K562 (cell line): Measurements from ENCODE around the gene CCDC106. TPM values are rescaled to one million over a fixed set of nuclear protein-coding genes. Genes with fewer than 3 reads are reported as not detected.

Source experiments
- CBX1 ChIP-seq: sonication (generic); IDR thresholded peaks from 2 replicates; pipeline ENCODE4 v1.6.1; 2016; ENCODE audit warnings: antibody characterized with exemption, low read depth, mild to moderate bottlenecking
- EWSR1 ChIP-seq: fragments of 450-650 bp; IDR thresholded peaks from 2 replicates; pipeline ENCODE4 v1.6.1; 2018; ENCODE audit warnings: borderline replicate concordance, mild to moderate bottlenecking, low read depth, moderate library complexity; ENCODE audit not compliant: partially characterized antibody
- FIP1L1 ChIP-seq: fragments of 200-400 bp; formaldehyde crosslinking; IDR thresholded peaks from 2 replicates; pipeline ENCODE4 v1.6.1; 2018; ENCODE audit warnings: mild to moderate bottlenecking, low read depth, low read length; ENCODE audit not compliant: poor library complexity, severe bottlenecking
- PRMT5 ChIP-seq: sonication (generic); formaldehyde crosslinking; IDR thresholded peaks from 2 replicates; pipeline ENCODE4 v1.5.0; 2020; ENCODE audit warnings: missing genetic modification reagents
- PTTG1 ChIP-seq: fragments of 450-650 bp; IDR thresholded peaks from 2 replicates; pipeline ENCODE4 v1.6.1; 2016; ENCODE audit warnings: low read depth, mild to moderate bottlenecking, missing genetic modification characterization, missing compliant biosample characterization
- RFX5 ChIP-seq: IDR thresholded peaks from 2 replicates; pipeline ENCODE4 v1.6.1; 2011; ENCODE audit warnings: low read depth, mild to moderate bottlenecking, improper control_type of control experiment, low read length
- RNF2 ChIP-seq: sonication (generic); IDR thresholded peaks from 2 replicates; pipeline ENCODE4 v1.6.1; 2016
- SP2 ChIP-seq: IDR thresholded peaks from 2 replicates; pipeline ENCODE4 v1.6.1; 2011; ENCODE audit warnings: mild to moderate bottlenecking, low read depth, low read length, moderate library complexity; ENCODE audit not compliant: poor library complexity, severe bottlenecking; ENCODE audit errors: extremely low read depth
- ZFPM2 ChIP-seq: fragments of 250-450 bp; sonication (Bioruptor Pico); IDR thresholded peaks from 2 replicates; pipeline ENCODE4 v1.5.1; 2022; ENCODE audit warnings: mild to moderate bottlenecking
- ZNF224 ChIP-seq: sonication (generic); formaldehyde crosslinking; IDR thresholded peaks from 2 replicates; pipeline ENCODE4 v1.8.0; 2022; ENCODE audit warnings: mild to moderate bottlenecking, missing genetic modification reagents
- ZNF668 ChIP-seq: fragments of 250-450 bp; sonication (Bioruptor Pico); IDR thresholded peaks from 2 replicates; pipeline ENCODE4 v1.8.0; 2022; ENCODE audit warnings: mild to moderate bottlenecking, inconsistent platforms
- polyA plus RNA-seq, 8 experiments: library from polyadenylated mRNA; depleted of rRNA in 4 of 8; stranded (reverse) in 5 of 8; unstranded in 3 of 8; fragments of >200 nt; fragmentation: Nextera tagmentation in 2 of 8; fragmentation: Illumina TruSeq in 1 of 8; extraction: Ambion mirVana in 2 of 8; extraction: Trizol in 1 of 8; gene quantifications; 2 replicates each; pipeline versions ENCODE4 v1.2.1 to v1.2.3, GENCODE V29; 2011 to 2014; ENCODE audit warnings: inconsistent platforms in 1 of 8, missing spikeins in 1 of 8
- total RNA-seq, 7 experiments: library from RNA; depleted of rRNA in 6 of 7; stranded (reverse); fragments of >200 nt in 6 of 7; fragmentation: Illumina TruSeq in 2 of 7; extraction: Trizol in 2 of 7; gene quantifications; 2 replicates each; pipeline versions ENCODE4 v1.2.1 to v1.2.3, GENCODE V29; 2011 to 2021; ENCODE audit warnings: low replicate concordance in 1 of 7
- TF ChIP-seq, protein P1 (sequence below), 2 experiments: IDR thresholded peaks in 1 of 2; conservative IDR thresholded peaks in 1 of 2; 2 replicates each; pipeline ENCODE4 v1.6.1; 2016; ENCODE audit warnings: low read depth in 2 of 2, mild to moderate bottlenecking in 1 of 2, missing compliant biosample characterization in 1 of 2, missing genetic modification characterization in 1 of 2, moderate library complexity in 1 of 2
- TF ChIP-seq, protein P2 (sequence below): fragments of 250-450 bp; sonication (Bioruptor Pico); IDR thresholded peaks from 2 replicates; pipeline ENCODE4 v1.5.0; 2020; ENCODE audit warnings: mild to moderate bottlenecking, borderline replicate concordance
- TF ChIP-seq, protein P3 (sequence below): sonication (generic); formaldehyde crosslinking; IDR thresholded peaks from 2 replicates; pipeline ENCODE4 v1.9.0; 2022; ENCODE audit warnings: mild to moderate bottlenecking, missing genetic modification reagents
- TF ChIP-seq, protein P4 (sequence below), 2 experiments: fragments of 450-650 bp; IDR thresholded peaks; 2 replicates each; pipeline ENCODE4 v1.6.1; 2016
- TF ChIP-seq, protein P5 (sequence below): fragments of 450-650 bp; formaldehyde crosslinking; conservative IDR thresholded peaks from 2 replicates; pipeline ENCODE4 v1.4.0; 2022; ENCODE audit warnings: mild to moderate bottlenecking, missing genetic modification characterization
- TF ChIP-seq, protein P6 (sequence below): fragments of 450-650 bp; IDR thresholded peaks from 2 replicates; pipeline ENCODE4 v1.6.1; 2014; ENCODE audit warnings: low read depth, mild to moderate bottlenecking, moderate library complexity, borderline replicate concordance

Gene CCDC106
- total and polyA plus RNA-seq, 9 of the 15 experiments (the other 6 are each of a cell fraction or from before 2014, with no cell fraction given), result 0.10 to 27.5 (median 15.0) TPM; not detected in 1

DNA sequence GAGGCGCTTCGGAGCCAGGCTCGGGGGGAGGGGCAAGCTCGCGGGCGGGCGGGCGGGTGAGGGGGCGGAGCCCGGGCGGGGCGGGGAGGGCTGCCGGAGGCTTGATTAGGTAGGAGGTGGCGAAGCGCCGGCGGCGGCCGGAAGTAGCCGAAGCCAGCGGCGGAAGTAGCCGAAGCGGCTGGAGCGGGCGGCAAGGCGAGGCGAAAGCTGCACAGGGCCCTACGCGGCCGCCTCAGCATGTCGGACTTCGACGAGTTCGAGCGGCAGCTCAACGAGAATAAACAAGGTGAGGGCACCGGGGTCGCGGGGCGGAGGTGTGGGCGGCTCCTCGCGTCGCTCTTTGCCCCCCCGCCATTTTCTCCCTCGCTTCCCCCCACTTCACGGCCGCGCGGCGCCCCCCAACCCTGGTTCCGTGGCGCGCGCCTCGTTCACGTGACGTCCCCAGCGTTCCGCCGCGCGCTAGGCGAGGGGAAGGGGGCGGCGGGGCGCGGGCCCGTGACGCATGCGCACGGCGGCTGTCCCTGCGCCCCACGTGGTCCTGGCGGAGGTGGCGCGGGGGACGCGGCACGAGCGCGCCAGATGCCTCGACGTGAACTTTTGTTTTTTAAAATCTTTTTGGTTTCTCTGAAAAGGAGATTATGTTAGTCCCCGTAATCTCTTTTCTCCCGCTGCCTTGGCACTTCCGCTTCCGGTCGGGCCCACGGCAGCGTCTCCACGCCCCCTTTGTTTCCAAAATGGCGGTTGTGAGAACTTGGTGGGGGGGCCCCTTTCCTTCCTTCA lies 7.0 kb downstream of the CCDC106 start, which contains the start of gene U2AF2 (continued):
- TF ChIP-seq, protein P1, sequence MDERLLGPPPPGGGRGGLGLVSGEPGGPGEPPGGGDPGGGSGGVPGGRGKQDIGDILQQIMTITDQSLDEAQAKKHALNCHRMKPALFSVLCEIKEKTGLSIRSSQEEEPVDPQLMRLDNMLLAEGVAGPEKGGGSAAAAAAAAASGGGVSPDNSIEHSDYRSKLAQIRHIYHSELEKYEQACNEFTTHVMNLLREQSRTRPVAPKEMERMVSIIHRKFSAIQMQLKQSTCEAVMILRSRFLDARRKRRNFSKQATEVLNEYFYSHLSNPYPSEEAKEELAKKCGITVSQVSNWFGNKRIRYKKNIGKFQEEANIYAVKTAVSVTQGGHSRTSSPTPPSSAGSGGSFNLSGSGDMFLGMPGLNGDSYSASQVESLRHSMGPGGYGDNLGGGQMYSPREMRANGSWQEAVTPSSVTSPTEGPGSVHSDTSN (CRISPR knock-in tag; IDR thresholded peaks at IDR 0.05; ENCODE audit: low read depth), result no peak
- TF ChIP-seq, protein P1 (tag; conservative IDR thresholded peaks at IDR 0.05; ENCODE audit: low read depth), result no peak
- TF ChIP-seq, protein P2, sequence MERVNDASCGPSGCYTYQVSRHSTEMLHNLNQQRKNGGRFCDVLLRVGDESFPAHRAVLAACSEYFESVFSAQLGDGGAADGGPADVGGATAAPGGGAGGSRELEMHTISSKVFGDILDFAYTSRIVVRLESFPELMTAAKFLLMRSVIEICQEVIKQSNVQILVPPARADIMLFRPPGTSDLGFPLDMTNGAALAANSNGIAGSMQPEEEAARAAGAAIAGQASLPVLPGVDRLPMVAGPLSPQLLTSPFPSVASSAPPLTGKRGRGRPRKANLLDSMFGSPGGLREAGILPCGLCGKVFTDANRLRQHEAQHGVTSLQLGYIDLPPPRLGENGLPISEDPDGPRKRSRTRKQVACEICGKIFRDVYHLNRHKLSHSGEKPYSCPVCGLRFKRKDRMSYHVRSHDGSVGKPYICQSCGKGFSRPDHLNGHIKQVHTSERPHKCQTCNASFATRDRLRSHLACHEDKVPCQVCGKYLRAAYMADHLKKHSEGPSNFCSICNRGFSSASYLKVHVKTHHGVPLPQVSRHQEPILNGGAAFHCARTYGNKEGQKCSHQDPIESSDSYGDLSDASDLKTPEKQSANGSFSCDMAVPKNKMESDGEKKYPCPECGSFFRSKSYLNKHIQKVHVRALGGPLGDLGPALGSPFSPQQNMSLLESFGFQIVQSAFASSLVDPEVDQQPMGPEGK (CRISPR knock-in tag), result no peak
- no peak for TF ChIP-seq SP2
- TF ChIP-seq ZNF224 (CRISPR knock-in tag), result no peak
- TF ChIP-seq, protein P3, sequence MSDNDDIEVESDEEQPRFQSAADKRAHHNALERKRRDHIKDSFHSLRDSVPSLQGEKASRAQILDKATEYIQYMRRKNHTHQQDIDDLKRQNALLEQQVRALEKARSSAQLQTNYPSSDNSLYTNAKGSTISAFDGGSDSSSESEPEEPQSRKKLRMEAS (CRISPR knock-in tag), result peak; percentile 93
- no peak for TF ChIP-seq ZFPM2
- TF ChIP-seq, protein P4, sequence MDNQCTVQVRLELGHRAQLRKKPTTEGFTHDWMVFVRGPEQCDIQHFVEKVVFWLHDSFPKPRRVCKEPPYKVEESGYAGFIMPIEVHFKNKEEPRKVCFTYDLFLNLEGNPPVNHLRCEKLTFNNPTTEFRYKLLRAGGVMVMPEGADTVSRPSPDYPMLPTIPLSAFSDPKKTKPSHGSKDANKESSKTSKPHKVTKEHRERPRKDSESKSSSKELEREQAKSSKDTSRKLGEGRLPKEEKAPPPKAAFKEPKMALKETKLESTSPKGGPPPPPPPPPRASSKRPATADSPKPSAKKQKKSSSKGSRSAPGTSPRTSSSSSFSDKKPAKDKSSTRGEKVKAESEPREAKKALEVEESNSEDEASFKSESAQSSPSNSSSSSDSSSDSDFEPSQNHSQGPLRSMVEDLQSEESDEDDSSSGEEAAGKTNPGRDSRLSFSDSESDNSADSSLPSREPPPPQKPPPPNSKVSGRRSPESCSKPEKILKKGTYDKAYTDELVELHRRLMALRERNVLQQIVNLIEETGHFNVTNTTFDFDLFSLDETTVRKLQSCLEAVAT (IDR thresholded peaks at IDR 0.05), result no peak
- TF ChIP-seq EWSR1, result no peak
- no peak for TF ChIP-seq PRMT5 (CRISPR knock-in tag)
- TF ChIP-seq CBX1, result no peak; the same call in 1 of the 2 replicates
- no peak for TF ChIP-seq PTTG1 (tag)
- peak; percentile 92 for TF ChIP-seq FIP1L1
- TF ChIP-seq, protein P5, sequence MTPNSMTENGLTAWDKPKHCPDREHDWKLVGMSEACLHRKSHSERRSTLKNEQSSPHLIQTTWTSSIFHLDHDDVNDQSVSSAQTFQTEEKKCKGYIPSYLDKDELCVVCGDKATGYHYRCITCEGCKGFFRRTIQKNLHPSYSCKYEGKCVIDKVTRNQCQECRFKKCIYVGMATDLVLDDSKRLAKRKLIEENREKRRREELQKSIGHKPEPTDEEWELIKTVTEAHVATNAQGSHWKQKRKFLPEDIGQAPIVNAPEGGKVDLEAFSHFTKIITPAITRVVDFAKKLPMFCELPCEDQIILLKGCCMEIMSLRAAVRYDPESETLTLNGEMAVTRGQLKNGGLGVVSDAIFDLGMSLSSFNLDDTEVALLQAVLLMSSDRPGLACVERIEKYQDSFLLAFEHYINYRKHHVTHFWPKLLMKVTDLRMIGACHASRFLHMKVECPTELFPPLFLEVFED, result no peak; the same call in 1 of the 2 replicates
- TF ChIP-seq ZNF668, result no peak
- TF ChIP-seq, protein P6, sequence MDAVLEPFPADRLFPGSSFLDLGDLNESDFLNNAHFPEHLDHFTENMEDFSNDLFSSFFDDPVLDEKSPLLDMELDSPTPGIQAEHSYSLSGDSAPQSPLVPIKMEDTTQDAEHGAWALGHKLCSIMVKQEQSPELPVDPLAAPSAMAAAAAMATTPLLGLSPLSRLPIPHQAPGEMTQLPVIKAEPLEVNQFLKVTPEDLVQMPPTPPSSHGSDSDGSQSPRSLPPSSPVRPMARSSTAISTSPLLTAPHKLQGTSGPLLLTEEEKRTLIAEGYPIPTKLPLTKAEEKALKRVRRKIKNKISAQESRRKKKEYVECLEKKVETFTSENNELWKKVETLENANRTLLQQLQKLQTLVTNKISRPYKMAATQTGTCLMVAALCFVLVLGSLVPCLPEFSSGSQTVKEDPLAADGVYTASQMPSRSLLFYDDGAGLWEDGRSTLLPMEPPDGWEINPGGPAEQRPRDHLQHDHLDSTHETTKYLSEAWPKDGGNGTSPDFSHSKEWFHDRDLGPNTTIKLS, result peak; percentile 79
- no peak for TF ChIP-seq RNF2
- TF ChIP-seq RFX5, result no peak
